ENCODE data around the gene TRPV5. TPM values are rescaled to one million over a fixed set of nuclear protein-coding genes. Genes with fewer than 3 reads are reported as not detected.
"Not testable (repeated sequence)": the region's sequence is repeated elsewhere in the genome, so short reads cannot be mapped to it uniquely, and the experiment has no call there.

TRPV5 gene
- polyA plus RNA-seq (2011; rRNA removed) (not detected in 2 replicates), polyA plus RNA-seq (2017; fragmentation: RNase III; extraction: RNeasy Plus Mini Kit Qiagen cat#74134 plus additional on column Dnase treatment) (not detected in 3 replicates), polyA minus RNA-seq (2011; rRNA and poly(A)+ RNA removed) (not detected in 2 replicates)
- polyA plus RNA-seq (2012; cell fraction: cytosol; rRNA removed) = not detected in 2 replicates
- polyA plus RNA-seq (2012; cell fraction: nucleus; rRNA removed) = 0.02 TPM in 1 of 2 replicates, not detected in the other

DNA sequence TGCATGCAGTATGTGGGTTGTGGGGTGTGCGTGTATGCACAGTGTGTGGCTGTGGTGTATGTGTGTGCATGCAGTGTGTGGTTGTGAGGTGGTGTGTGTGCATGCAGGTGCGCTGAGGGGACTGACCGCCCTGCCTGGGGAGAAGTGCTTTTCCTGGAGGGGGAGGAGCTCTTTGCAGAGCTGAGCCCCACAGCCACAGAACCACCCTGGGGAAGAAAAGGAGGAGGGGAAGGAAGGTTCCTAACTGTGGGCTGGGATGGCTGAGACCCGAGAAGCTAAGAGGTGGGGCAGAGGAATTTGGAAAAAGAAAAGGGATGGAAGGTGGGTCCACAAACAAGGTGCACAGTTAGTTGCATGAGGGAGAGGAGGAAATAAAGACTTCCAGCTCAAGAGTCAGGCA, at the start of gene TRPV5:
Gene TRPV5 (minus strand): TSS at position 123 of the 400 bp plus-strand sequence. CDS start 287 bp downstream, outside the sequence.
- FAIRE-seq (no peak), ATAC-seq (no peak; a peak in 1 of 6 replicates), DNase-seq (ENCODE audit: low read depth in 1 of 2, low spot score in 1 of 2) (no peak)
- H3K4me2 ChIP-seq = no peak within 1 kb of the TSS
- H3K27ac ChIP-seq = no peak within 1 kb of the TSS
- WGBS (ENCODE audit: missing lambda C conversion rate) = 26% methylated on average over 4 of the region's 4 CpGs
- no peak within 1 kb of the TSS for H3K4me3 ChIP-seq
- H3K9me3 ChIP-seq = no peaks in the 10 kb centered on the region
- no peaks in the 10 kb centered on the region for H3K4me1 ChIP-seq
- TF ChIP-seq ELK1 (IDR thresholded peaks at IDR 0.05; ENCODE audit: low read depth, low read length) = no peak
- no peak for TF ChIP-seq CBX8 (IDR thresholded peaks at IDR 0.05)
- no peak for TF ChIP-seq TFCP2L1 (CRISPR knock-in tag; IDR thresholded peaks at IDR 0.05)
- no peak for TF ChIP-seq FOXS1 (CRISPR knock-in tag; IDR thresholded peaks at IDR 0.05)
- no peak for TF ChIP-seq SMC3 (IDR thresholded peaks at IDR 0.05)
- no peak for TF ChIP-seq FOSB (CRISPR knock-in tag; IDR thresholded peaks at IDR 0.05)
- no peak for TF ChIP-seq SREBF2 (IDR thresholded peaks at IDR 0.05)
- TF ChIP-seq ZFP36 (IDR thresholded peaks at IDR 0.05; ENCODE audit: borderline replicate concordance, partially characterized antibody) = no peak
- ChIA-PET POLR2A (no interaction called here), CTCF (interaction anchor here (1.0 to 1.1 kb wide), 2 partner anchors 32 to 67 kb away, joined by 3 read pairs; no protein-coding TSS in a partner anchor)

GRCh38 chr7:142978402-142978801, 44.9 kb upstream of the TRPV5 start:
- POLR2A ChIA-PET; FAIRE-seq; H3K9me3 ChIP-seq; H3K27ac ChIP-seq; DNase-seq (ENCODE audit: low read depth in 1 of 2, low spot score in 1 of 2); H3K4me2 ChIP-seq; CTCF ChIA-PET; ATAC-seq; H3K4me1 ChIP-seq; H3K4me3 ChIP-seq: not testable (repeated sequence)
- WGBS (ENCODE audit: missing lambda C conversion rate) = 34% methylated on average over 4 of the region's 4 CpGs

GRCh38 chr7:142974626-142975025, 41.1 kb upstream of the TRPV5 start:
- TF ChIP-seq EHMT2 (IDR thresholded peaks at IDR 0.05; ENCODE audit: low read depth) (no peak), REST (IDR thresholded peaks at IDR 0.05) (no peak), NFE2L2 (conservative IDR thresholded peaks at IDR 0.05; ENCODE audit: low read length) (no peak), HES2 (IDR thresholded peaks at IDR 0.05) (no peak), NR3C1 (IDR thresholded peaks at IDR 0.05) (no peak), RARB (CRISPR knock-in tag; IDR thresholded peaks at IDR 0.05) (no peak), ZFP36 (IDR thresholded peaks at IDR 0.05; ENCODE audit: borderline replicate concordance, partially characterized antibody) (no peak), PHF8 (IDR thresholded peaks at IDR 0.05; ENCODE audit: borderline replicate concordance, low read depth) (no peak), KDM5A (IDR thresholded peaks at IDR 0.05) (no peak), POLR2A (IDR thresholded peaks at IDR 0.05; ENCODE audit: low read length) (no peak), HMGXB4 (CRISPR knock-in tag; IDR thresholded peaks at IDR 0.05; ENCODE audit: borderline replicate concordance) (no peak), ESRRA (IDR thresholded peaks at IDR 0.05; ENCODE audit: borderline replicate concordance, low read length) (no peak), MYC (IDR thresholded peaks at IDR 0.05; ENCODE audit: borderline replicate concordance, low read length) (no peak), SREBF2 (IDR thresholded peaks at IDR 0.05) (no peak), MAFK (IDR thresholded peaks at IDR 0.05; ENCODE audit: partially characterized antibody) (no peak), HDAC2 (IDR thresholded peaks at IDR 0.05) (no peak), GATA3 (IDR thresholded peaks at IDR 0.05; ENCODE audit: borderline replicate concordance) (no peak)
- no peaks in the 10 kb centered on the region for H3K9me3 ChIP-seq
- H3K4me2 ChIP-seq = no peak overlapping the region
- FAIRE-seq = no peak
- ChIA-PET CTCF (no interaction called here), POLR2A (no interaction called here)
- no peak for DNase-seq (ENCODE audit: low read depth in 1 of 2, low spot score in 1 of 2)
- no peak overlapping the region for H3K4me3 ChIP-seq
- no peak overlapping the region for H3K27ac ChIP-seq
- H3K4me1 ChIP-seq = no peaks in the 10 kb centered on the region
- ATAC-seq = no peak
- 1% methylated on average over 3 of the region's 3 CpGs for WGBS (ENCODE audit: missing lambda C conversion rate)

All from A549 (cell line).